Motor neuron (in vitro differentiated cells): Measurements from ENCODE around the gene SULT1C4. TPM values are rescaled to one million over a fixed set of nuclear protein-coding genes. Genes with fewer than 3 reads are reported as not detected.

Experiments
- ATAC-seq, 8 experiments: fragments of 200-7000 bp; cut with Tn5 transposase; replicated peaks in 6 of 8; 2 replicates each; pipeline ENCODE4 v1.8.0; 2021; ENCODE audit warnings: mild to moderate bottlenecking in 8 of 8, moderate library complexity in 8 of 8
- H3K27ac ChIP-seq, 2 donors: fragments of 250-450 bp; sonication (Bioruptor Pico); 2 replicates each; pipeline ENCODE4 v1.9.0; 2021; ENCODE audit warnings: antibody characterized with exemption in 2 of 2, mild to moderate bottlenecking in 2 of 2, moderate library complexity in 1 of 2
- H3K4me1 ChIP-seq, 2 donors: fragments of 250-450 bp; sonication (Bioruptor Pico); replicated peaks in 1 of 2; 2 replicates each; pipeline ENCODE4 v1.6.1; 2021; ENCODE audit warnings: antibody characterized with exemption in 2 of 2, mild to moderate bottlenecking in 2 of 2, moderate library complexity in 1 of 2
- H3K4me3 ChIP-seq, 5 donors: fragments of 250-450 bp; sonication (Bioruptor Pico); 2 replicates each; pipeline ENCODE4 v1.9.0; 2021; ENCODE audit warnings: antibody characterized with exemption in 5 of 5, mild to moderate bottlenecking in 5 of 5, moderate library complexity in 4 of 5
- WGBS, 10 experiments: fragments of 450-650 bp; shearing (Covaris generic); methylation state at CpG; one replicate each; pipeline ENCODE4 v1.0.0; 2022; 5-methylcytosine and 5-hydroxymethylcytosine counted together
- in situ Hi-C, 9 experiments: fragments of 400-800 bp; cut with MboI; loops; one replicate each; pipeline ENCODE4 v1.15.0; 2021; ENCODE audit warnings: low sequenced_read_pairs in 9 of 9, low pct_unique_long_range_greater_than_20kb in 2 of 9; ENCODE audit not compliant: unreplicated experiment in 9 of 9
- total RNA-seq, 8 experiments: library from RNA; unstranded; fragments of 300-600 nt; gene quantifications; 2 replicates each; pipeline versions ENCODE4 v1.2.3 to v1.2.4, GENCODE V29; 2022

The SULT1C4 gene
- total RNA-seq, 8 experiments from 2014 or later: 0.20 to 26.9 (median 2.0) TPM

- 43 to 95% (median 79%) methylated on average over 2 to 4 of the region's 4 CpGs; no CpG with 5 or more reads in 2 of the 10 experiments for WGBS, 10 experiments
- no peak overlapping the region for H3K4me3 ChIP-seq
- ATAC-seq: no peak
- no peaks in the 10 kb centered on the region for H3K4me1 ChIP-seq
- in situ Hi-C loops: no loop called here
- H3K27ac ChIP-seq: no peak overlapping the region
Measured at GRCh38 chr2:108404784-108405397, 27.1 kb downstream of the SULT1C4 start.

DNA sequence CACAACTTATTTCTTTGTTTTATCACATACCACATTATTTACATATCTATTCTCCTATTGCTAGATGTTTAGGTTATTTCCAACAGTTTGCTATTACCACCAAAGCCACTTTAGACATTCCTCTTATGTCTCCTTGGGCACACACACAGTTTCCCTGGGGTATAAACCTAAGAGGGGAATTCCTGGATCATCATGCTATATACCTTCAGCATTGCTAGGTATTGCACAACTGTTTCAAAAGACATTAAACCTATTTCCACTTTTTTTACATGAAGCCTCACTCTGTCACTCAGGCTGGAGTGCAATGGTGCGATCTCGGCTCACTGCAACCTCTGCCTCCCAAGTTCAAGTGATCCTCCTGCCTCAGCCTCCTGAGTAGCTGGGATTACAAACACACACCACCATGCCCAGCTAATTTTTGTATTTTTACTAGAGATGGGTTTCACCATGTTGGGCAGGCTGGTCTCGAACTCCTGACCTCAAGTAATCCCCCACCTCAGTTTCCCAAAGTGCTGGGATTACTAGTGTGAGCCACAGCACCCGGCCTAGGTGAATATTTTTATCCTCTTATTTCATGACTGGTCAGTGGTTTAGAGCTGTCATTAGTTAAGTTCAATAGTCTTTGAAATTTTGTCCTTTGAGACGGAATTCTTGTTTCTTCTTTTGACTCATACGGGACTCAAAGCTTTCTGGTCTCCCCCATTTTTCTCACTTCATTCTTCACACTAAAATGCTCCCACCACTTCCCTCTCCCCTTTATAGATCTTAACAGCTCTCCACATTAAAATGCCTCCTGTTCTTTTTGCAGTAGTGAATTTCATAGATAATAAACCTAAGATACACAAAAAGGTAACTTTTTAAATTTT is 30.3 kb downstream of the SULT1C4 start:
- 56 to 100% (median 83%) methylated on average over 2 to 6 of the region's 6 CpGs; no CpG with 5 or more reads in 1 of the 10 experiments for WGBS, 10 experiments
- in situ Hi-C loops: no loop called here
- ATAC-seq: no peak
- no peak overlapping the region for H3K27ac ChIP-seq
- H3K4me1 ChIP-seq: no peaks in the 10 kb centered on the region
- no peak overlapping the region for H3K4me3 ChIP-seq

GRCh38 chr2:108409768-108410167 is 32.0 kb downstream of the SULT1C4 start:
- Histone ChIP-seq H3K4me1 (no peaks in the 10 kb centered on the region), H3K27ac (no peak overlapping the region), H3K4me3 (no peak overlapping the region)
- in situ Hi-C loops: no loop called here
- ATAC-seq: peak in 3 of 8 experiments; percentile 33 to 67 (median 57)
- WGBS, 10 experiments: 0 to 100% (median 80%) methylated on average over 1 of the region's 1 CpG; no CpG with 5 or more reads in 1 of the 10 experiments

GRCh38 chr2:108412995-108413710 is 35.4 kb downstream of the SULT1C4 start:
- ATAC-seq: peak in 2 of 8 experiments; percentile 16 to 33
- Histone ChIP-seq H3K4me3 (no peak overlapping the region), H3K27ac (no peak overlapping the region), H3K4me1 (no peaks in the 10 kb centered on the region)
- 0 to 89% (median 67%) methylated on average over 1 of the region's 1 CpG; no CpG with 5 or more reads in 5 of the 10 experiments for WGBS, 10 experiments
- in situ Hi-C loops: no loop called here

- peak in 2 of 8 experiments; percentile 61 to 74 for ATAC-seq
- Histone ChIP-seq H3K27ac (no peak overlapping the region), H3K4me3 (no peak overlapping the region), H3K4me1 (no peaks in the 10 kb centered on the region)
- 33 to 80% (median 80%) methylated on average over 1 of the region's 1 CpG; no CpG with 5 or more reads in 7 of the 10 experiments for whole genome bisulfite sequencing, 10 experiments
- in situ Hi-C loops: no loop called here
Measured at GRCh38 chr2:108413711-108414095, 35.9 kb downstream of the SULT1C4 start.

DNA sequence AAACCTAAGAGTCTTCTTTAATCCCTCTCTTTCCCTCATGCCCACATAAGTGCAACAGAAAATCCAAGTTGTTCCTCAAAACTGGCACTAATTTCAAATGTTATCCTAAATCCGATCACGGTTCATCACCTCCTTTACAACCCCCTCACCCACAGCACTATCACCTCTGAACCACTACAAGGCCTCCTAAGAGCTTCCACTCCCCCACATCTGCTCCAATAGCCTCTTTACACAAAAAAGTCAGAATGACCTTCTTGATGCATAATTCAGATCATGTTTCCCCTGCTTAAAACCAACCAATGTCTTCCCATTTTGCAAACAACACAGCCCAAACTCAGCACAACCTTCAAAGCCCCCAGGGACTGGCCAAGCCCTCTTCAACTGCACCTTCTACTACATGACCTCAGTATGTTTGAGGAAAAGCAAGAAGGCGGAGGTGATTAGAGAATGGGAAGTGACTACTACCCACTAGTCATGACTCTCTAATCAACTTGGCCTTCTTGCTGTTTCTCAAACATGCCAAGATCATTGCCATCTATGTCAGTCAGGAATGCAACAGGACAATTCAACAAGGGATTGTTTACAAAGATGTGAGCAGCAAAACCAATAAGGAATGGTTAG is 36.6 kb downstream of the SULT1C4 start:
- Histone ChIP-seq H3K4me1 (no peaks in the 10 kb centered on the region), H3K27ac (no peak overlapping the region), H3K4me3 (no peak overlapping the region)
- 10 to 100% (median 100%) methylated on average over 1 to 2 of the region's 3 CpGs; no CpG with 5 or more reads in 3 of the 10 experiments for WGBS, 10 experiments
- in situ Hi-C loops: no loop called here
- ATAC-seq: no peak

DNA sequence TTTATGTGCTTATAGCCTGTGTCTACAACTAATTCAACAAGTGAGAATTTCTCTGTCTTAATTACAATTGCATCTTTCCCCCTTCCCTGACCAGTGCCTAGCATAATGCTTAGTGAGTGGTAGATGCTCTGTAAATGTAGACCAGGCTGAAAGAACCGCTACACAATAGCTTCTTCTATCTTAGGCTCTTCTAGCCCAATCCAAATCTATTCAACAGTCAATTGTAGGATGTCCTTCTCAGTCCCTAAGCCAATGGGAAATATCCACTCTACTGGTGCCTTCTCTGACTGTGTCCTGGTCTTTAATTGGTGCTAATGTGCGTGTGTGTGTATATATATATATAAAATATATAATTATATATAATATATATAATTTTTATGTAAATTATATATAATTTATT is 37.2 kb downstream of the SULT1C4 start:
- in situ Hi-C loops: no loop called here
- ATAC-seq: no peak
- WGBS, 10 experiments: 31 to 100% (median 87%) methylated on average over 1 to 2 of the region's 2 CpGs; no CpG with 5 or more reads in 2 of the 10 experiments
- no peaks in the 10 kb centered on the region for H3K4me1 ChIP-seq
- H3K4me3 ChIP-seq: no peak overlapping the region
- no peak overlapping the region for H3K27ac ChIP-seq

GRCh38 chr2:108417254-108417653 is 39.5 kb downstream of the SULT1C4 start:
- H3K4me1 ChIP-seq: no peaks in the 10 kb centered on the region
- in situ Hi-C loops: no loop called here
- no peak overlapping the region for H3K27ac ChIP-seq
- WGBS, 10 experiments: 20 to 91% (median 80%) methylated on average over 1 to 2 of the region's 2 CpGs; no CpG with 5 or more reads in 5 of the 10 experiments
- ATAC-seq: peak in 1 of 8 experiments; percentile 44
- no peak overlapping the region for H3K4me3 ChIP-seq

- no peaks in the 10 kb centered on the region for H3K4me1 ChIP-seq
- WGBS, 10 experiments: 34 to 100% (median 79%) methylated on average over 1 to 4 of the region's 4 CpGs
- H3K4me3 ChIP-seq: no peak overlapping the region
- no peak overlapping the region for H3K27ac ChIP-seq
- no peak for ATAC-seq
- in situ Hi-C loops: no loop called here
Measured at GRCh38 chr2:108418416-108418815, 40.7 kb downstream of the SULT1C4 start.

GRCh38 chr2:108423067-108423466 is 45.3 kb downstream of the SULT1C4 start:
- Histone ChIP-seq H3K4me3 (no peak overlapping the region), H3K27ac (no peak overlapping the region), H3K4me1 (no peaks in the 10 kb centered on the region)
- in situ Hi-C loops: no loop called here
- 60 to 100% (median 86%) methylated on average over 1 of the region's 1 CpG; no CpG with 5 or more reads in 5 of the 10 experiments for WGBS, 10 experiments
- ATAC-seq: peak in 1 of 8 experiments; percentile 31

DNA sequence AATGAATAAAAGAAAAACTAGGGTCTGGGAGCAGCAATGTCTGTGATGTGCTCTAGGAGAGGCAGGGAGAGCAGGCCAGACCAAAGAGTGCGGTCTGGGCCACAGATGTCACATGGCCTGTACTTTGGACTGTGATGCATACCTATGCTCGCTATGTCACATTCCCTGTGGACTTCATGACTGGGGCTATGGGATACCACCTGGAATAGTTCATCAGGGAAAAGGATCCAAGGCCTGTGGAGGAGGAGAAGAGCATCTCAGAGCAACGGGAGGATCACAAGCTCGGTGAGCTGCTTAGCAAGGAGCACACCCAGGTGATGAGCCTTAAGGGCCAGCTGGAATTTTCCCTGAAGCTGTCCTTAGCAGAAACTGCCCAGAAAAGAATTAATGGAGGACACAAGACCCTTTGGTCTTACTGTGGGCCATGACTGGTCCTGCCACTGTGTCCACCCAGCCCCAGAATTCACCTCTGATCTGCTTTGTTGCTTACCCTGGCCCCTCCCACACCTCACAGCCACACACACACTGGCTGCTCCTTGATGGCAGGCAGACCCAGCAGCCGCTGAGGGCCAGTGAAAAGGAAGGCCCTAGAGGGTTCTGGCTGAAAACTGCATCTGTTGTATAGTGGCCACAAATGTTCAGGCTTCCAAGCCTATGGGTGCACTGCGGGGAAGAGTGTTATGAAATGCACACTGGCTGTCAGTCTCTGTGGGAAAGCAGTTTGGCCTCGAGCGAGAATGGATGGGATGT is 45.9 kb downstream of the SULT1C4 start:
- H3K4me1 ChIP-seq: no peaks in the 10 kb centered on the region
- H3K4me3 ChIP-seq: no peak overlapping the region
- ATAC-seq: no peak
- WGBS, 10 experiments: 38 to 100% (median 92%) methylated on average over 2 to 8 of the region's 8 CpGs; no CpG with 5 or more reads in 2 of the 10 experiments
- in situ Hi-C loops: no loop called here
- no peak overlapping the region for H3K27ac ChIP-seq
